ENCODE results near the gene PCDHB10.
"Not testable (repeated sequence)": the region's sequence is repeated elsewhere in the genome, so short reads cannot be mapped to it uniquely, and the experiment has no call there.

PCDHB10 gene

DNA sequence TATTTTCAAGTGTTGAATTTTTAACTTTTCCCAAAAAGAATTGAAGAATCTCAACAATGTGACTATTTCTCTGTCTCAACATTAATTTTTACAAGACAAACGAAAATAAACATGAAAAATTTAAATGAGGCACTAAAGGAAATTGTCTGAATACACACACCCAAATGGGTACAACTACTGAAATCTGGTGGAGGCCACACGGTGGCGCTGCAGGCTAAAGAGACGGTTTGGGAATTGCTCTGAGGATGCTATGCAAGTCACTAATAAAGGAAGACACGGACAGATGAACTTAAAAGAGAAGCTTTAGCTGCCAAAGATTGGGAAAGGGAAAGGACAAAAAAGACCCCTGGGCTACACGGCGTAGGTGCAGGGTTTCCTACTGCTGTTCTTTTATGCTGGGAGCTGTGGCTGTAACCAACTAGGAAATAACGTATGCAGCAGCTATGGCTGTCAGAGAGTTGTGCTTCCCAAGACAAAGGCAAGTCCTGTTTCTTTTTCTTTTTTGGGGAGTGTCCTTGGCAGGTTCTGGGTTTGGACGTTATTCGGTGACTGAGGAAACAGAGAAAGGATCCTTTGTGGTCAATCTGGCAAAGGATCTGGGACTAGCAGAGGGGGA lies at the start of gene PCDHB10:
PCDHB10 (plus strand) TSS at position 244 of the 616 bp plus-strand sequence; CDS start at position 444, 200 bp downstream.
- DNase-seq: no peak

DNA sequence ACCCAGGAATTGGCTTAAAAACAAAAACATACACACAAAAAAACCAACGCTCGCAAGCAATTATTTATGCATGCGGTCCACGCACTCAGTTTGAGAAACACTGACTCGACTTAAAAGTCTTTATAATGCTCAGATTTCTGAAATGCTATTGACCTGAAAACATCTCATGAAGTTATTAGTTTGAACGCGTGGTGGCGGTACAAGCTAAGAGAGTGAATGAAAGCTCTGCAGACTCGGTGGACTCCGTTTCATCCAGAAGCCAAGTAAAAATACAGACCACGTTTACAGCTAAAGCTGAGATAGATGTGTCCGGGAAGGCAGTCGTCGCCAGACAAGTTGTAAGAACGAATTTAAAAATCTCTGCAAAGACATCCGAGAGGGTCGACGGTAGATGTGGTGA lies 42.3 kb upstream of the PCDHB10 start, which contains the start of gene PCDHB6:
PCDHB6 (plus strand) TSS at position 246 of the 400 bp plus-strand sequence. CDS start 201 bp downstream, outside the sequence.
- DNase-seq: peak; percentile 11

DNA sequence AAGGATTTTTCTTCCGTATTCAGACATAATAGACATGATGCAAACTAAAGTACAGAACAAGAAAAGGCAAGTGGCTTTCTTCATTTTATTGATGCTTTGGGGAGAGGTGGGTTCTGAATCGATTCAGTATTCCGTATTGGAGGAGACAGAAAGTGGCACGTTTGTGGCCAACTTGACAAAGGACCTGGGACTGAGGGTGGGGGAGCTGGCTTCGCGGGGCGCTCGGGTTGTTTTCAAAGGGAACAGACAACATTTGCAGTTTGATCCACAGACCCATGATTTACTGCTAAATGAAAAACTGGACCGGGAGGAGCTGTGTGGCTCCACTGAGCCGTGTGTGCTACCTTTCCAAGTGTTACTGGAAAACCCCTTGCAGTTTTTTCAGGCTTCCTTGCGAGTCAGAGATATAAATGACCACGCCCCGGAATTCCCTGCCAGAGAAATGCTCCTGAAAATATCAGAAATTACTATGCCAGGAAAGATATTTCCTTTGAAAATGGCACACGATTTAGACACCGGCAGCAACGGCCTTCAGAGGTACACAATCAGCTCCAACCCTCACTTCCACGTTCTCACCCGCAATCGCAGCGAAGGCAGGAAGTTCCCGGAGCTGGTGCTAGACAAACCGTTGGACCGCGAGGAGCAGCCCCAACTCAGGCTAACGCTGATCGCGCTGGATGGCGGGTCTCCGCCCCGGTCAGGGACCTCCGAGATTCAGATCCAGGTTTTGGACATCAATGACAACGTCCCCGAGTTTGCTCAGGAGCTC lies 41.7 kb upstream of the PCDHB10 start:
- no peak for DNase-seq

DNA sequence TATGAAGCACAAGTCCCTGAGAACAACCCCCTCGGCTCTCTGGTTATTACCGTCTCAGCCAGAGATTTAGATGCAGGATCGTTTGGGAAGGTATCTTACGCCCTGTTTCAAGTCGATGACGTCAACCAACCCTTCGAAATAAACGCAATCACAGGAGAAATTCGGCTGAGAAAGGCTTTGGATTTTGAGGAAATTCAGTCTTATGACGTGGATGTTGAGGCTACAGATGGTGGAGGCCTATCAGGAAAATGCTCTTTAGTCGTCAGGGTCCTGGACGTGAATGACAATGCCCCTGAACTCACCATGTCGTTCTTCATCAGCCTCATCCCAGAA lies 41.2 kb upstream of the PCDHB10 start:
- no peak for DNase-seq

DNA sequence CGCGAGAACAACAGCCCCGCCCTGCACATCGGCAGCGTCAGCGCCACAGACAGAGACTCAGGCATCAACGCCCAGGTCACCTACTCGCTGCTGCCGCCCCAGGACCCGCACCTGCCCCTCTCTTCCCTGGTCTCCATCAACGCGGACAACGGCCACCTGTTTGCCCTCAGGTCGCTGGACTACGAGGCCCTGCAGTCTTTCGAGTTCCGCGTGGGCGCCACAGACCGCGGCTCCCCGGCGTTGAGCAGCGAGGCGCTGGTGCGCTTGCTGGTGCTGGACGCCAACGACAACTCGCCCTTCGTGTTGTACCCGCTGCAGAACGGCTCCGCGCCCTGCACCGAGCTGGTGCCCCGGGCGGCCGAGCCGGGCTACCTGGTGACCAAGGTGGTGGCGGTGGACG lies 40.5 kb upstream of the PCDHB10 start:
- DNase-seq: not testable (repeated sequence)

DNA sequence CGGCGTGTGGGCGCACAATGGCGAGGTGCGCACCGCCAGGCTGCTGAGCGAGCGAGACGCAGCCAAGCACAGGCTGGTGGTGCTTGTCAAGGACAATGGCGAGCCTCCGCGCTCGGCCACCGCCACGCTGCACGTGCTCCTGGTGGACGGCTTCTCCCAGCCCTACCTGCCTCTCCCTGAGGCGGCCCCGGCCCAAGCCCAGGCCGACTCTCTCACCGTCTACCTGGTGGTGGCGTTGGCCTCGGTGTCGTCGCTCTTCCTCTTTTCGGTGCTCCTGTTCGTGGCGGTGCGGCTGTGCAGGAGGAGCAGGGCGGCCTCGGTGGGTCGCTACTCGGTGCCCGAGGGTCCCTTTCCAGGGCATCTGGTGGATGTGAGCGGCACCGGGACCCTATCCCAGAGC lies 40.1 kb upstream of the PCDHB10 start:
- DNase-seq: not testable (repeated sequence)

DNA sequence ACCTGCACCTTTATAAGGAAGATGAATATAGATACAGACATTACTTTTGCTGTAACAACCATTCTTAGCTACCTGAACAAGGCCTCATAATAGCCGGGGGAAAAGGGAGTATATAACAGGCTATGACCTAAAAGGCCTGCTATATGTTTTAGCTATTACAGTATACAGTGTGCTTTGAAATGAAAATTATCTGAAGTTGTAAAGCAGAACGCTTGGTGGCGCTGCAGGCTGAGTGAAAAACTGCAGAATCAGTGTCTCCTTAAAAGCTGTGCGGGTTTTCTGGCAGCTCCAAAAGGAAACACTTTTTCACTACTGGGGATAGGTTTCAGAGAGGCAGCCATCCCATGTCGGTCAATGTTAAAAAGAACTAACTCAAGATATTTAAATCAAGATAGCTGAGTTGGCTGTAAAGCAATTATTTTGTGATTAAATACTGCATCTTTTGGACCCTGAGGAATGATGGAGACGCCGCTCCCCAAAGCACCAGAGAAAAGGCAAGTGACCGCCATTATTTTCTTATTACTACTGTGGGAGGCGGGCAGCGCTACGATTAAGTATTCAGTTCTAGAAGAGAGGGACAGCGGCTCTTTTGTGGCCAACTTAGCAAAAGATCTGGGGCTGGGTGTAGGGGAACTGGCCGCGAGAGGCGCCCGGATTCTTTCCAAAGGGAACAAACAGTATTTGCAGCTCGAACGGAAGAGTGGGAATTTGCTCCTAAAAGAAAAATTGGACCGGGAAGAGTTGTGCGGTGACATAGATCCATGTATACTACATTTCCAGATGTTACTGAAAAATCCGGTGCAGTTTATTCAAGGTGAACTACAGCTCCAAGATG lies 36.4 kb upstream of the PCDHB10 start:
- DNase-seq: peak; percentile 19

DNA sequence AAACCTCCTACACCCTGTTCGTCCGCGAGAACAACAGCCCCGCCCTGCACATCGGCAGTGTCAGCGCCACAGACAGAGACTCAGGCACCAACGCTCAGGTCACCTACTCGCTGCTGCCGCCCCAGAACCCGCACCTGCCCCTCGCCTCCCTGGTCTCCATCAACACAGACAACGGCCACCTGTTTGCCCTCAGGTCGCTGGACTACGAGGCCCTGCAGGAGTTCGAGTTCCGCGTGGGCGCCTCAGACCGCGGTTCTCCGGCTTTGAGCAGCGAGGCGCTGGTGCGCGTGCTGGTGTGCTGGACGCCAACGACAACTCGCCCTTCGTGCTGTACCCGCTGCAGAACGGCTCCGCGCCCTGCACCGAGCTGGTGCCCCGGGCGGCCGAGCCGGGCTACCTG lies 34.8 kb upstream of the PCDHB10 start:
- not testable (repeated sequence) for DNase-seq

DNA sequence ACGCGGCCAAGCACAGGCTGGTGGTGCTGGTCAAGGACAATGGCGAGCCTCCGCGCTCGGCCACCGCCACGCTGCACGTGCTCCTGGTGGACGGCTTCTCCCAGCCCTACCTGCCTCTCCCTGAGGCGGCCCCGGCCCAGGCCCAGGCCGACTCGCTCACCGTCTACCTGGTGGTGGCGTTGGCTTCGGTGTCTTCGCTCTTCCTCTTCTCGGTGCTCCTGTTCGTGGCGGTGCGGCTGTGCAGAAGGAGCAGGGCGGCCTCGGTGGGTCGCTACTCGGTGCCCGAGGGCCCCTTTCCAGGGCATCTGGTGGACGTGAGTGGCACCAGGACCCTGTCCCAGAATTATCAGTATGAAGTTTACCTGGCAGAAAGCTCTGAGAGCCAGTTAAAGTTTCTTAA lies 34.3 kb upstream of the PCDHB10 start:
- not testable (repeated sequence) for DNase-seq

DNA sequence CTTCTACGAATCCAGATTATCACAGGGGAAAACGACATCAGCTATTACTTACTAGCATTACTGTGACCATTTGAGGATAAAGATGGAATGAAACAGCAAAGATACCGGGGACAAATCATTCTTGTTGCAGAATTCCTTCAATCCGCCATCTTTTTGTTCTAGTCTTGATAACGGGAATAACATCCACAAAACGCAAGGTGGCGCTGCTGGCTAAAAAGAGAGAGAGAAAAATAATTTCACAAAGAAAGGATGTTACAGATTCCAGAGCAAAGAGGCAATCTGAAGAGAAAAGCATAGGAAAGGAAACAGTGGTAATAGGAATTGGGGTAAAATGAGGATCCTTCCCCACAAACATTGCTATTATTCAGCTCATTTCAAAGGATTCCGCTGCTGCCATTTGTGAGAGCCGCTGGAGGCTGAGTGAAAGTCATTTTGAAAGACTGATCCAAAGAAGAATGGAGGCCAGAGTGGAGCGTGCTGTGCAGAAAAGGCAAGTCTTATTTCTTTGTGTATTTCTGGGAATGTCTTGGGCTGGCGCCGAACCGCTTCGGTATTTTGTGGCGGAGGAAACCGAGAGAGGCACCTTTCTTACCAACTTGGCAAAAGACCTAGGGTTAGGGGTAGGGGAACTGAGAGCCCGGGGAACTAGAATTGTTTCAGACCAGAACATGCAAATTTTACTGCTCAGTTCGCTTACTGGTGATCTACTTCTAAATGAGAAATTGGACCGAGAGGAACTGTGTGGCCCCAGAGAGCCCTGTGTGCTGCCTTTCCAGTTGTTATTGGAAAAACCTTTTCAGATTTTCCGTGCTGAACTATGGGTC lies 19.6 kb upstream of the PCDHB10 start, which contains the start of gene PCDHB7:
PCDHB7 (plus strand) TSS at position 264 of the 824 bp plus-strand sequence; CDS start at position 456, 192 bp downstream.
- no peak for DNase-seq

DNA sequence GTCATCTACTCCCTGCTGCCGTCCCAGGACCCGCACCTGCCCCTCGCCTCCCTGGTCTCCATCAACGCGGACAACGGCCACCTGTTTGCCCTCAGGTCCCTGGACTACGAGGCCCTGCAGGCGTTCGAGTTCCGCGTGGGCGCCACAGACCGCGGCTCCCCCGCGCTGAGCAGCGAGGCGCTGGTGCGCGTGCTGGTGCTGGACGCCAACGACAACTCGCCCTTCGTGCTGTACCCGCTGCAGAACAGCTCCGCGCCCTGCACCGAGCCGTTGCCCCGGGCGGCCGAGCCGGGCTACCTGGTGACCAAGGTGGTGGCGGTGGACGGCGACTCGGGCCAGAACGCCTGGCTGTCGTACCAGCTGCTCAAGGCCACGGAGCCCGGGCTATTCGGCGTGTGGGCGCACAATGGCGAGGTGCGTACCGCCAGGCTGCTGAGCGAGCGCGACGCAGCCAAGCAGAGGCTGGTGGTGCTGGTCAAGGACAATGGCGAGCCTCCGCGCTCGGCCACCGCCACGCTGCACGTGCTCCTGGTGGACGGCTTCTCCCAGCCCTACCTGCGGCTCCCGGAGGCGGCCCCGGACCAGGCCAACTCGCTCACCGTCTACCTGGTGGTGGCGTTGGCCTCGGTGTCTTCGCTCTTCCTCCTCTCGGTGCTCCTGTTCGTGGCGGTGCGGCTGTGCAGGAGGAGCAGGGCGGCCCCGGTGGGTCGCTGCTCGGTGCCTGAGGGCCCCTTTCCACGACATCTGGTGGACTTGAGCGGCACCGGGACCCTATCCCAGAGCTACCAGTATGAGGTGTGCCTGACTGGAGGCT lies 17.7 kb upstream of the PCDHB10 start:
- DNase-seq: not testable (repeated sequence)

DNA sequence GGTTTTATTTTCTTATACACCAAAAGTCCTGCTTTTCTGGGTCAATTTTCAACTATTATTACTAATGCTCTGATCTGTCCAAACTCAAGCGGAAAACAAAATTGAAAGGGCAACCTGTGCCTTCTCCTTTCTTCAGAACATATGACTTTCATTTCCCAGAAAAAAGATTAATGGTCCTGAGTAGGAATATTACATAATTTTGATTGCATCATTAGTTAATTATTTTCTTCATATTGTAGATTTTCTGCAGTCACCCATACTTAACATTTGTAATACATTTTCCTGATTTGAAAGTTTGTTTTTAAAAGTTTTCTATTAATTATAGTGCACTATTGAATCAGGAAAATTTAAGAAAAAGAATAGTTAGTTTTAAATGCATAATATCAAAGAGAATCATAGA lies 16.2 kb upstream of the PCDHB10 start:
- DNase-seq: no peak

DNA sequence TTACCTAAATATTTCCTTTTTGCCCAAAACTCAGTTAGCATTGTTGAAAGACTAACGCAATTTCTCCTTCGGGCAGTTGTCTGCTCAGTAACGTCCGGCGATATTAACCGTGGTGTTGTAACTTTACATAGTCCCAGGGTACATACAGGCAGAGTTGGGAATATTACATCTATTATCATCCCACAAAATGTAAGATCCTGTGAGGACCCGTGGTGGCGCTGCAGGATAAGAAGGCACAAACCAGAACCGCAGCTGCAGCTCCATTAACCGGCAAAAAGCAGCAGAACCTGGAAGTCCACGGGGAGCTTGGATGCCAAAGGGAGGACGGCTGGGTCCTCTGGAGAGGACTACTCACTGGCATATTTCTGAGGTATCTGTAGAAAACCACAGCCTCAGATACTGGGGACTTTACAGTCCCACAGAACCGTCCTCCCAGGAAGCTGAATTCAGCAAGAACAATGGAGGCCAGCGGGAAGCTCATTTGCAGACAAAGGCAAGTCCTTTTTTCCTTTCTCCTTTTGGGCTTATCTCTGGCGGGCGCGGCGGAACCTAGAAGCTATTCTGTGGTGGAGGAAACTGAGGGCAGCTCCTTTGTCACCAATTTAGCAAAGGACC lies 14.5 kb upstream of the PCDHB10 start, which contains the start of gene PCDHB8:
PCDHB8 (plus strand) TSS at position 214 of the 615 bp plus-strand sequence; CDS start at position 459, 245 bp downstream.
- not testable (repeated sequence) for DNase-seq

DNA sequence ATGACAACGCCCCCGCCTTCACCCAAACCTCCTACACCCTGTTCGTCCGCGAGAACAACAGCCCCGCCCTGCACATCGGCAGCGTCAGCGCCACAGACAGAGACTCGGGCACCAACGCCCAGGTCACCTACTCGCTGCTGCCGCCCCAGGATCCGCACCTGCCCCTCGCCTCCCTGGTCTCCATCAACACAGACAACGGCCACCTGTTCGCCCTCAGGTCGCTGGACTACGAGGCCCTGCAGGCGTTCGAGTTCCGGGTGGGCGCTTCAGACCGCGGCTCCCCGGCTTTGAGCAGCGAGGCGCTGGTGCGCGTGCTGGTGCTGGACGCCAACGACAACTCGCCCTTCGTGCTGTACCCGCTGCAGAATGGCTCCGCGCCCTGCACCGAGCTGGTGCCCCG lies 12.8 kb upstream of the PCDHB10 start:
- not testable (repeated sequence) for DNase-seq

DNA sequence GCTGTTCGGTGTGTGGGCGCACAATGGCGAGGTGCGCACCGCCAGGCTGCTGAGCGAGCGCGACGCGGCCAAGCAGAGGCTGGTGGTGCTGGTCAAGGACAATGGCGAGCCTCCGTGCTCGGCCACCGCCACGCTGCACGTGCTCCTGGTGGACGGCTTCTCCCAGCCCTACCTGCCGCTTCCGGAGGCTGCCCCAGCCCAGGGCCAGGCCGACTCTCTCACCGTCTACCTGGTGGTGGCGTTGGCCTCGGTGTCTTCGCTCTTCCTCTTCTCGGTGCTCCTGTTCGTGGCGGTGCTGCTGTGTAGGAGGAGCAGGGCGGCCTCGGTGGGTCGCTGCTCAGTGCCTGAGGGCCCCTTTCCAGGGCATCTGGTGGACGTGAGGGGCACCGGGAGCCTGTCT lies 12.3 kb upstream of the PCDHB10 start:
- not testable (repeated sequence) for DNase-seq

DNA sequence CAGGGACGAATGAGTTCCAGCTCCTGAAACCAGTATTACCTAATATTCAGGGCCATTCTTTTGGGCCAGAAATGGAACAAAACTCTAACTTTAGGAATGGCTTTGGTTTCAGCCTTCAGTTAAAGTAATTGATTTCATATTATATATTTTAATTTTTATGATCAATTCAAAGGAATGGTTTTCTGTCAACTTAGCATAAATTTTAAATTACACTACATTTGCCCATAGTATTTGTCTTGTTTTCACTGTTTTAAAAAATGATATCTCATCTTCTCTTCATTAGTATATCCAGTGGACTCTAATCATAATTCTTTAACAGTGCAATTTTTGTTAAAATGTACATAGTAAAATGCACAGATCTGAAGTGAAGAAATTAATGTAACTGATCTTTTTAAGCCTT lies 11.8 kb upstream of the PCDHB10 start:
- no peak for DNase-seq

DNA sequence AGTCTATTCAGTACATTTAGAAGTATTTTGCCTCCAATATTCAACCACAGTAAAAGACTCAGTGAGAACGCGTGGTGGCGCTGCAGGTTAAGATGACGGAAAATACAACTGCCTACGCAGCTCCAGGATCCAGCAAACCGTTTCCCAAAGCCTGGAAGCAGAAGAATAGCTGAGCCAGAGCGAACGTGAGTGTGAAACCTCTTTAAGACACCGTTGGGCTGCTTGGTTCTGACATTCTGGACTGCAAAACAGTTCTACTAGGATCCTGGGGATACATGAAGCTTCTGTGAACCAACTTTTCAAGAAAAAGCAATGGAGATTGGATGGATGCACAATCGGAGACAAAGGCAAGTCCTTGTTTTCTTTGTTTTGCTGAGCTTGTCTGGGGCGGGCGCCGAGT lies 9.9 kb upstream of the PCDHB10 start, which contains the start of gene PCDHB16:
PCDHB16 (plus strand) TSS at position 140 of the 400 bp plus-strand sequence; CDS start at position 313, 173 bp downstream.
- DNase-seq: no peak

DNA sequence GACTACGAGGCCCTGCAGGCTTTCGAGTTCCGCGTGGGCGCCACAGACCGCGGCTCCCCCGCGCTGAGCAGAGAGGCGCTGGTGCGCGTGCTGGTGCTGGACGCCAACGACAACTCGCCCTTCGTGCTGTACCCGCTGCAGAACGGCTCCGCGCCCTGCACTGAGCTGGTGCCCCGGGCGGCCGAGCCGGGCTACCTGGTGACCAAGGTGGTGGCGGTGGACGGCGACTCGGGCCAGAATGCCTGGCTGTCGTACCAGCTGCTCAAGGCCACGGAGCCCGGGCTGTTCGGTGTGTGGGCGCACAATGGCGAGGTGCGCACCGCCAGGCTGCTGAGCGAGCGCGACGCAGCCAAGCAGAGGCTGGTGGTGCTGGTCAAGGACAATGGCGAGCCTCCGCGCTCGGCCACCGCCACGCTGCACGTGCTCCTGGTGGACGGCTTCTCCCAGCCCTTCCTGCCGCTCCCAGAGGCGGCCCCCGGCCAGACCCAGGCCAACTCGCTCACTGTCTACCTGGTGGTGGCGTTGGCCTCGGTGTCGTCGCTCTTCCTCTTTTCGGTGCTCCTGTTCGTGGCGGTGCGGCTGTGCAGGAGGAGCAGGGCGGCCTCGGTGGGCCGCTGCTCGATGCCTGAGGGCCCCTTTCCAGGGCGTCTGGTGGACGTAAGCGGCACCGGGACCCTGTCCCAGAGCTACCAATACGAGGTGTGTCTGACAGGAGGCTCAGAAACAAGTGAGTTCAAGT lies 7.9 kb upstream of the PCDHB10 start:
- DNase-seq: not testable (repeated sequence)

DNA sequence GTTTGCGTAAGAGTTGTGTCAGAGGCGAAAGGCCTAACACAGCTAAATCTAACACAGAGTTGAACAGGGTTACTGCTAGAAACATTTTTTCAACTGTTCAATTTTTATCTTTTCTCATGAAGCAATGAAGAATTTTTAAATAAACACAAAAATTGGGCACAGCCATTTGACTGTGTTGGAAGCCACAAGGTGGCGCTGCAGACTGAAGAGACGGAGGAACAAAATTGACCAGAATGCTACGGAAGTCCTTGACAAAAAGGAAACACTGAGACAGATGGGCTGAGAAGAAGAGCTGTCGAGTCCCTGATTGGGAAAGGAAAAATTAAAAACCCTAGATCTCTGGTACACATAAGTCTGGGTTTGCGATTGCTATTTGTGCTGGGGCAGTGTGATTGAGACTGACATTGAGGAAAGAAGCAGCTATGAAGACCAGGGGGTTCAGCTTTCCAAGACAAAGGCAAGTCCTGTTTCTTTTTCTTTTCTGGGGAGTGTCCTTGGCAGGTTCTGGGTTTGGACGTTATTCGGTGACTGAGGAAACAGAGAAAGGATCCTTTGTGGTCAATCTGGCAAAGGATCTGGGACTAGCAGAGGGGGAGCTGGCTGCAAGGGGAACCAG lies 5.1 kb upstream of the PCDHB10 start, which contains the start of gene PCDHB9:
PCDHB9 (plus strand) TSS at position 265 of the 616 bp plus-strand sequence; CDS start at position 423, 158 bp downstream.
- DNase-seq: no peak

Measured in NCI-H446 treated with DMSO at 0.1 percent for 48 hours (cell line).